Stimulated activated CD4-positive, alpha-beta T cell treated with anti-CD3 and anti-CD28 coated beads, Interleukin-2, amount 100 ng/mL, for 48 hours (primary cell): ENCODE measurements around the gene MYO5A.
A peak's percentile ranks its signal among the peaks of the same experiment; 100 is the strongest.

Experiments used
- DNase-seq, 2 donors: peaks; one replicate each; pipeline ENCODE4 v3.0.0-alpha.2; 2020

MYO5A gene

DNA sequence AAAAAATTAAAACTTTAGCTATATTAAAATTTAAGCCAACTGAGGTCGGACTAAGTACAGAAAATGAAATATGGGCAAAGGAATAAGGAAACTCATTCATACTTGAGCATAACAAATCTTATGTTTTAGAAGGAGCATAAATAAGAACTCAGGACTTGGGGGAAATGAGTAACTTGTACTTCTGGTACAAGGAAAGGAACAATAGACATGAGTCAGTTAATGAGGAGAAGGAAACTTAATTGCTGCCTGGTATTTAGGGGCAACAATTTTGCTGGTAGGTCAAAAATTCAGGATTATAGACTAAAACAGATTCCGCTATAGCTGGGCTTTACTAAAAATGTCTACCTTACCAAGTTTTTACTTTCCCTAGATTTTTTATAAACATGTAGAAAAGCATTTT, 113.1 kb downstream of the MYO5A start:
- no peak for DNase-seq

DNA sequence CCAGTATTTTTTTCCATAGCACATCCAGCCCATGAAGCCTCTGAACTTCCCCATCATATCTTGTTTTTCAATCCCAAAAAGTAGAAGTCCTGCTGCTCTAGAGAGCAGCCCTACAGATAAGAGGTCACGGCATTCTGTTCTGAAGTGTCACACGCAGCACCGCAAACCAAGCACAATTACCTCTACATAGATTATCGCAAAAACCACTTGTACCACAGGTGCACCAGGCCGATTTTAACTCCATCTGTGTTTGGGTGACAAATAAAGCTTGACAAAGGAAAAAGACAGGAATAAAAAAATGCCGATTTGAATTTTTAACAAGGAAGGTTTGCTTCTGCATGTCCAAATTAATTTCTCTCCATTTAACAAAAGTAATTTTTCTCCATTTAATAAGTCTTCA, 113.7 kb downstream of the MYO5A start:
- DNase-seq = no peak

GRCh38 chr15:52408823-52409222, 119.9 kb downstream of the MYO5A start:
- DNase-seq = no peak

GRCh38 chr15:52407374-52407773, 121.3 kb downstream of the MYO5A start:
- DNase-seq = no peak

- DNase-seq = no peak
Measured at GRCh38 chr15:52406601-52407000, 122.1 kb downstream of the MYO5A start.

DNA sequence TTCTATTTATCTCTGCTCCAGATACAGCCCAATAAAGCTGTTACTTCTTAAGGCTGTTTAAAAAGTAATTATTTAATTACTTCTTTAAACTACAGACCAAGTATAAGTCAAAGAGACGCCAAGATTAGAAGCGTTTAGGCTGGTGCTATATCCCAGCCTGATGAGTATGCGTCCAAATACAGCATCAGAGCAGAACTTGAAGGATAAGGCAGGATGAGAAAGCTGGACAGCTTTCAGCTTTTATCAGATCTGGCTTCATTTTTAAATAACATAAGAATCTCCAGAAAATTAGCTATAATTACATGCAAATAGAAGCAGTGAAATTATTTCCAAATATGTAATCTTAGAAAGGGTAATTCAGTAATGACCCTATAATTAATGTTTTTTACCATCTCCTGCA, 122.8 kb downstream of the MYO5A start:
- DNase-seq = no peak

DNA sequence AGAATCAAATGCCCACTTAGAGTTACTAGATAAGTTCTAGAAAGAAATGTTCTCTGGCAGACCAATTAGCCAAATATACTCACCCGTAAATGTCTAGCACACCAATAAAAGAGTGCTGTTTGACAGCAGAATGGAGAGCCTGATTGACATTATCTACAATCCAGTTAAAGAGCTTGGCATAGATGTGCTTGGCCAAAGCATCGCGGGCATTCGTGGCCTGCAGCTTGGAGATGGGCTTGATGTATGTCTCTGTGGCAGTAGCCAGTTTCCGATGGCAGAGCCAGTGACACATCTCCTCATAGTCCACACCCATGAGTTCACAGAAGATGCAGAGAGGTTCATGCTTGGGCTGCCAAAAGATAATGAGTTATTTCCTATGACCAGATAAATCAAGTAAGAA, 131.6 kb downstream of the MYO5A start:
- no peak for DNase-seq

GRCh38 chr15:52394118-52394517, 134.6 kb downstream of the MYO5A start:
- DNase-seq = no peak

DNA sequence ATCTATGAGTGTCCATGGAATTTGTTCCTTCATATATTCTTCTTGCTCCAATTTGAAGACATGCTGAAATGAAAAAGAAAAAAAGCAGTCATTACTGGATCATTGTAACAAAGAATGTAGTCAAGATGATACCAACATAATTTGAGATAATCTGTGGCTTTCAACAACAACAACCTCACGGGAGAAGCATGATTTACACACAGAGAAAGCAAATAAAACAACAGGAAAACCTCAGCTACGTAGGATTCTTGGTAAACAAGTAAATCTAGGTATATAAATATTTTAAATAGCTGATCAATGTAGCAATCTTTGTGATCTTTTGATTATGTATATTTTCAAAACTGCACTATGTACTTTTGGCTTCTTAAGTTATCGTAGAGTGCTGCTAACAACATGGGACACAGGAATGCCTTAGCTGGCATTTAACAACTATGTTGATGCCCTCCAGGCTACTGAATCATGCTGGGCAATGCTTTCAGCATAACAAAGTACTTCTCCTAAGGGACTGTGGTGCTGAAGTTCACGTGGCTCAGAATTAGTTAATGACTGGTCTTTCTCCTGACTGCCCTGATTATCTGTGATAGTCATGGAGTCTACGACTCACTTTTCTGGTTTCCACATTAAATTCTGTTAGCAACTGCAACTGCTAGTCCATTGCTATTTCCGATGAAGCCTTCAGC, 136.5 kb downstream of the MYO5A start:
- no peak for DNase-seq

DNA sequence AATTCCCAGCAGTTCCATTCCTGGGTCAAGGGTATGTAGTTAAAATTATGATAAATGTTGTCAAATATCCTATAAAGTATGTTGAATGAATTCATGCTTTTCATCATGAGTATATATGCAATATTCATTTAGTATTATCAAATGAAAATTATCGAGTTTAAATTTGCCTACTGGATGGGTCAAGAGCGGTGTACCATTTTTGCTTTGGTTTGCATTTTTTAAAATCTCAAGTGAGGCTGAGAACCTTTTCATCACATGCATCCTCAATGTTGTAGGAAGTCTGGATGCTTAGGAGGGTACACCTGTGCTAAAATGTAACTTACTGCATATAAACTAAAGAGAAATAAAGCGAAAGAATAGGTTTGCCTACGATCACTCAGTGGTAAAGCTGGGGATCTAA, 137.6 kb downstream of the MYO5A start:
- DNase-seq = no peak

DNA sequence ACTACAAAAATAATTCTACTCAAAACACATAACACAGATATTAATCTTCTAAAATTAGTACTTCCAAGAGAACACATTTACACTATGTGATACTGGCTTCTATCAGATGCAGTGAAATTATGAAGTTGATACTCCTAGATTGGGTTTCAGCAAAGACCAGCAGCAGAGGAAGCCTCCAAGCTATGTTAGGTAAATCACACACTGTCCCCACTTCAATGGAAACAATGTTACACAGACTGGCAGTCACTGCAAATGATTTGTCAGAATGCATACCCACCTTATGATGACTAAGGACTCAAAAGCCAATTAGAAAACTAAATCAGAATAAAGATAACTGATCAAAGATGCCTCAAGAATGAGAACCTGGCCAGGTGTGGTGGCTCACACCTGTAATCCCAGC, 143.0 kb downstream of the MYO5A start:
- no peak for DNase-seq

GRCh38 chr15:52383100-52383588, 145.5 kb downstream of the MYO5A start:
- no peak for DNase-seq

GRCh38 chr15:52382647-52383046, 146.0 kb downstream of the MYO5A start:
- DNase-seq = no peak

DNA sequence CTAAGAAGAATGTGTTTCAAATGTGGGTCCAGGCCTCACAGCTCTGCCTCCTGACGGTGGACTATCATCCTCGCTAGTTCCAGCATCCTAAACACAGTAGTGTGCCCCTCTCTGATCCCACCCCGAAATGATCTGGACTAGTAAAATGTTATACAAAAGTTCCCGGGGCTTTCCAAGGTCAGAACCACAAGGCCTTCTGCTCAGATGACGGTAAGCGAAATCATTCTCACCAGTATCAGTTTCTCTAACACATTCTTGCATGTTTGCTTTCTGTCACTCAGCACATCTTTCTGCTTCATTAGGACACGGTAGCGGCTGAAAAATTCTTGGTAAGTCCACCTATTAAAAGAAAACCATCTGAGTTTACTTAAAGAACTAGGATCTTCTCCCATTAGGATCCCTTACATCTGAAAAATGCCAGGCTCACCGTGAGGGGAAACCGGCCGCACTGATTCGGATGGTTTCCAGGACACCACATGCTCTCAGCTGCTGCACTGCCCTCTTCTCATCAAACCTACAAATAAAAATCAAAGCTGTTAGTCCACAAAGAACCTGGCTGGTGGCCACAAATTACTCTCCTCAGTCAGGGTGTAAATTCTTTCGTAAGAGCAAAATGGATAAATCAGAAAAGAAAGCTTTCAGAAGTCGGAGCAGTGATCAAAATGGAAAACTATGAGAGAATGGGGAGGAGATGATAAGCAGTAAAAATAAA, 149.1 kb downstream of the MYO5A start:
- DNase-seq = peak in 1 of 2 donors; percentile 3

GRCh38 chr15:52378746-52379394, 149.8 kb downstream of the MYO5A start:
- DNase-seq = no peak

GRCh38 chr15:52370010-52370409, 158.7 kb downstream of the MYO5A start:
- DNase-seq = no peak

DNA sequence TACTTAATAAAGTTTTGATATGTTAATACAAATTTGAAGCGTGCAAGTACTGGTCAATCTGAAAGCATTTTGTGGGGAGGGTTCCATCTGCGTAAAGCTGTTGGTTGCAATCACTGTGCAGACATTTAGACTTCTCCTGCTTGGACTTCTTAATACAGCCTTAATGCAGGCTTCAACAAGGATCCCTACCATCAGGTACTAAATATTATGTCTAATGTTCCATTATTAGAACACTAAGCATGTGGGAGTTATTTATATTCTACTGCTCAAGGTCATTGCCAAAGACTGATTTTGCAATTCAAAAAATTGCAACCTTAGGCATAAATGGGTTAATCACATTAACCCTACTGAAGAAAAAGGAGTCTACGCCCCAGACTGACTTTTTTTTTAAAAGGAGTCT, 159.2 kb downstream of the MYO5A start:
- DNase-seq = no peak

DNA sequence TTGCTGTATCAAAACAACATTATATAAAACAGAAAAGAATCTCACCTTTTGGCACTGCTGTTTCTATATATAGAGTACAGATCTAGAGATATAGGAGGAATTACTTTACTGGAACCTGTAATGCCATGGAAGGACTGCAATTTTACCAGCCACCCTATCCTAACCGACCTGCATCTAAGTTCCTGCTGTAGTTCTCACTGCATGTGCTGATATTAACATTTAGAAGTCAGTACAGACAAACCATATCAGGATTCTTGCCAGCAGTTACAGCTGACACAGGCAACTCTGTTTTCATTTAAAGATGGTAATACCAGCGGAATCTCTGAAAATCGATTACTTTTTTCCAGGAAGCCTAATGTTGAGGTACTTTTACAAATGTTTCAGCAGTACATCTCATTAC, 159.7 kb downstream of the MYO5A start:
- DNase-seq = no peak

DNA sequence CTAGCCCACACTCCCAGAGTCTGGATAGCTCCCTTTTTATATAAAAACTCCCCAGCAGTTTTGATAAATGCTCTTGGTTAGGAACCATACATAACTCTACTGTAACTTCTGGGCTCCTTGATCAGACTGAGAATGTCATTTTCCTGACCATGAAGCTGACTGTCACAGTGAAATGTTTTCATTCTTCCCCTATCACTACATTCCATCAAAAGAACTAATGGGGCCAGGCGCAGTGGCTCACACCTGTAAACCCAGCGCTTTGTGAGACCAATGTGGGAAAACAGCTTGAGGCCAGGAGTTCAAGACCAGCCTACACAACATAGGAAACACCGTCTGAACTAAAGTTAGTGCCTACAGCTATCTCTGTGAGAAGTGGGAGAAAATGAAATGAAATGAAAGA, 160.3 kb downstream of the MYO5A start:
- no peak for DNase-seq

DNA sequence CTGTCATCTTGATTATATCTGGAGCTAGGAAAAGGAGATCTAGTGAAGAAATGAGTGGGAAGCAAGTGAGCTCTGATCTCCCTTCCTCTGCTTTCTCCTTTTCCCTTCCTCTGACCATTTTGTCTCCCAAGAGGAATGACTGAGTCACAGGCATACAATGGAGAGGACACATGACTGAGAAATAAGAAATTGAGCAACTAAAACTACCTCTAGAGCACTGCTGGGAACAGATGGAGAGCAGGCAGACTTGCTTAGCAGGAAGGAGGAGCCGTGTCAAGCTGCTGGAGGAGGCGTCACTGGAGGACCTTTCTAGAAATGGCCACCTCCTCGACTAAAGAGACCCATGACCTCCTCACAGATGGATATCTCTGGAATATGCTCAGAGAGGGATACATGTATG, 166.2 kb downstream of the MYO5A start:
- no peak for DNase-seq

DNA sequence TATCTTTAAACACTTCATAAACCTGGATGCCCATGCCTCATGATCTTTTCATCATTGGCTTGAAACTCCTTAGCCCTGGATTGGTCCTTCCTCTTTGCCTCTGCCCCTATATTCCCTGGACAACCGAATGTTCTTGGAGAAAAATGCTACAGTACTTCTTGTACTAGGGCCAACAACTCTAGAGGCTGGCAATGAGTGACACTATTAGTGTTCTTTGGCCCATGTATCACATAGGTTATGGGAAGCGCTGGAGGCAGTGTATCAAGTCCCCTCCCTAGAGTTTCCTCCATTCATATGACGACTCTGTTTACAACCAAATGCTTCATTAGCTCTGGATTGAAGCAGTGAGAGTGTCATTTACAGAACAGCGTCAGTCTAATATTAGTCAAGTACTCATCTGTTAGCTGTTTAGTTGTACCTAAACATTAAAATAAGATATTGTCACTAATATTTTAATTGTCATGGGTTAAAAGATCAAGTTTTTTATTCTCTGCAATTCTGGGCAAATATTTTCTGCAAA, 166.6 kb downstream of the MYO5A start:
- DNase-seq = no peak

- DNase-seq = no peak
Measured at GRCh38 chr15:52361494-52361893, 167.2 kb downstream of the MYO5A start.

- no peak for DNase-seq
Measured at GRCh38 chr15:52360229-52361203, 168.2 kb downstream of the MYO5A start.
